ENCODE results near the gene TAAR5. TPM values are rescaled to one million over a fixed set of nuclear protein-coding genes. Genes with fewer than 3 reads are reported as not detected.

Gene TAAR5
- polyA plus RNA-seq, 1 experiment = not detected

DNA sequence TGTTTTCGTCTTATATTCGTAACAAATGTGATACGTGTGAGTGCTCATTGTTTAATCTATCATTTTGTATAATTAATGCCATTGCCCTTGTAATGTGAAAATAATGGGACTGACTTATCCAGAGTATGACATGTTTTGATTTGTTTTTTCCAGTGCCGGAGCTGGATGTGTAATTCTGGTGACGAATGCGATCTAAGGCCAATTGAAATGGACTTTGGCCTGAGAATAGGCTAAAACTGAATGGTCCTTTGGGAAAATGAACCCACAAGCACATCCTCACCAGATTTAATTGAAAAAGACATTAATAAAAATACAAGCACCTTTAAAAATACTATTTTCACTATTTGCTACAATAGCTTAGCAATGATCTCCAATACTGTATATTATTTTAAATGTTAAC is 6.7 kb upstream of the TAAR5 start:
- no peaks in the 10 kb centered on the region for H3K9me3 ChIP-seq (ENCODE audit: control insufficient read depth, insufficient read depth, low read length)
- no peak overlapping the region for H3K27ac ChIP-seq (ENCODE audit: low read depth, low read length)
- ChIA-PET POLR2A (no interaction called here), CTCF (no interaction called here)
- no peak overlapping the region for H3K4me3 ChIP-seq (ENCODE audit: low read depth, low read length)
- peaks cover 8% of the 10 kb centered on the region for H3K27me3 ChIP-seq (ENCODE audit: control insufficient read depth, insufficient read depth, low read length)
- TF ChIP-seq, protein P1, sequence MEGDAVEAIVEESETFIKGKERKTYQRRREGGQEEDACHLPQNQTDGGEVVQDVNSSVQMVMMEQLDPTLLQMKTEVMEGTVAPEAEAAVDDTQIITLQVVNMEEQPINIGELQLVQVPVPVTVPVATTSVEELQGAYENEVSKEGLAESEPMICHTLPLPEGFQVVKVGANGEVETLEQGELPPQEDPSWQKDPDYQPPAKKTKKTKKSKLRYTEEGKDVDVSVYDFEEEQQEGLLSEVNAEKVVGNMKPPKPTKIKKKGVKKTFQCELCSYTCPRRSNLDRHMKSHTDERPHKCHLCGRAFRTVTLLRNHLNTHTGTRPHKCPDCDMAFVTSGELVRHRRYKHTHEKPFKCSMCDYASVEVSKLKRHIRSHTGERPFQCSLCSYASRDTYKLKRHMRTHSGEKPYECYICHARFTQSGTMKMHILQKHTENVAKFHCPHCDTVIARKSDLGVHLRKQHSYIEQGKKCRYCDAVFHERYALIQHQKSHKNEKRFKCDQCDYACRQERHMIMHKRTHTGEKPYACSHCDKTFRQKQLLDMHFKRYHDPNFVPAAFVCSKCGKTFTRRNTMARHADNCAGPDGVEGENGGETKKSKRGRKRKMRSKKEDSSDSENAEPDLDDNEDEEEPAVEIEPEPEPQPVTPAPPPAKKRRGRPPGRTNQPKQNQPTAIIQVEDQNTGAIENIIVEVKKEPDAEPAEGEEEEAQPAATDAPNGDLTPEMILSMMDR (IDR thresholded peaks at IDR 0.05; ENCODE audit: low read depth, low read length) = no peak
- DNase-seq (ENCODE audit: low read depth, low spot score) = no peak

DNA sequence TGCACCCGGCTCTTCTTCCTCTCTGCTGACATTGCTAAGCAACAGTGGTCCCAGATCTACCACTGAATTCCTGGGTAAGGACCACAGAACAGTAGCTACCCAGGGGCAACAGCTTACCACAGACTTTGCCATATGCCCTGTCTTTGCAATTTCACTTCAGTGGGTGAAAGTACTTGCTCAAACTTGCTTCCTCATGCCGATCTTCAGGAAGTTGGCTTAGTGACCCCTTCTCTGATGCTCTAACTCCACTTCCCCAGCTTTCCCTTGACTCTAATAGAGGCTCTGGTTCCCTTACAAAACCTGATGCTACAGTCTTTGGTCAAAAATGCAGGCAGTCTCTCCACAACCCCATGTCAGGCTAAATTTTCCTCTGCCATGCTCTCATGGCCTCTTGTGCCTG is 3.3 kb upstream of the TAAR5 start:
- Histone ChIP-seq H3K9me3 (ENCODE audit: control insufficient read depth, insufficient read depth, low read length) (no peaks in the 10 kb centered on the region), H3K4me3 (ENCODE audit: low read depth, low read length) (no peak overlapping the region), H3K27ac (ENCODE audit: low read depth, low read length) (no peak overlapping the region), H3K27me3 (ENCODE audit: control insufficient read depth, insufficient read depth, low read length) (peaks cover 8% of the 10 kb centered on the region)
- DNase-seq (ENCODE audit: low read depth, low spot score) = no peak
- ChIA-PET CTCF (no interaction called here), POLR2A (no interaction called here)
- TF ChIP-seq, protein P1 (IDR thresholded peaks at IDR 0.05; ENCODE audit: low read depth, low read length) = no peak

DNA sequence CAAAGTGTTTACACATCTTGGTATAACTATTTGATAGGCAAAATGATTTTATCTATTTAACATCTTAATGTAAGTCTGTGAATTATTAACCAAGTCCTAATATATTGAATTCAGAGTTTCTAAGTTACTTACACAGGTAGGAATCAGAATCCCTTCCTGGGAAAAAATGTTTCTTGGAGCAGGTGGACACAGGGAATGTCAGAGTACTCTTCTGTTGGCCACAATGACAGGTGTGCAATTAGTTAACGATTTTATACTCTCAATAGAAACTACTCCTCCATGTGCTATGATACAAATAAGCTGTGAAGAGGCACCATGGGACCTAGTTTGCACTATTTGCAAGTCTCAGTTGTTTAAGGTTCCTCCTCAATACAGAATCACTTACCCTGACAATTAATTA is 821 bp upstream of the TAAR5 start:
- Histone ChIP-seq H3K9me3 (ENCODE audit: control insufficient read depth, insufficient read depth, low read length) (no peaks in the 10 kb centered on the region), H3K27me3 (ENCODE audit: control insufficient read depth, insufficient read depth, low read length) (peaks cover 8% of the 10 kb centered on the region), H3K4me3 (ENCODE audit: low read depth, low read length) (no peak overlapping the region), H3K27ac (ENCODE audit: low read depth, low read length) (no peak overlapping the region)
- TF ChIP-seq, protein P1 (IDR thresholded peaks at IDR 0.05; ENCODE audit: low read depth, low read length) = no peak
- POLR2A ChIA-PET = no interaction called here
- CTCF ChIA-PET = interaction anchor here (1.3 kb wide), 1 partner anchor 310 kb away, joined by 3 read pairs; no protein-coding TSS in a partner anchor
- DNase-seq (ENCODE audit: low read depth, low spot score) = no peak

DNA sequence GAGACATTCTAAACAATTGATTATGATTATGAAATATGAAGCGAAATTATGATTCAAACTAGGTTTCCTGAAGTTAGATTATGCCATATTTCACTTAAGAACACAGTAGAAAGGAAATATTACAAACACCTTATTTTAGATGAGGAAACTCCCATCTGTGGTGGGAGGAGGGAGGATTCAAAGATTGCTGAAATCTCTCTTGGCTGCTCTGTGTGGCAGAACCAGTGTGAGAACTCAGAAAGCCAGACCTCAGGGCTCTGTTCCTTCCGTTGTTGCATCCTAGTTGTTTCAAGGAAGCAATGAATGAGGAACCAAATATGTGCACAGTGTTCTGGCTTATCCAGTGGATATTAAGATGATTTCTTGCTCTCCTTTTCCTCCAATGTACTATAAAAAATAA is 2.1 kb downstream of the TAAR5 start:
- TF ChIP-seq, protein P1 (IDR thresholded peaks at IDR 0.05; ENCODE audit: low read depth, low read length) = no peak
- CTCF ChIA-PET = no interaction called here
- POLR2A ChIA-PET = no interaction called here
- peaks cover 16% of the 10 kb centered on the region for H3K27me3 ChIP-seq (ENCODE audit: control insufficient read depth, insufficient read depth, low read length)
- H3K27ac ChIP-seq (ENCODE audit: low read depth, low read length) = no peak overlapping the region
- H3K9me3 ChIP-seq (ENCODE audit: control insufficient read depth, insufficient read depth, low read length) = no peaks in the 10 kb centered on the region
- DNase-seq (ENCODE audit: low read depth, low spot score) = no peak
- H3K4me3 ChIP-seq (ENCODE audit: low read depth, low read length) = no peak overlapping the region

DNA sequence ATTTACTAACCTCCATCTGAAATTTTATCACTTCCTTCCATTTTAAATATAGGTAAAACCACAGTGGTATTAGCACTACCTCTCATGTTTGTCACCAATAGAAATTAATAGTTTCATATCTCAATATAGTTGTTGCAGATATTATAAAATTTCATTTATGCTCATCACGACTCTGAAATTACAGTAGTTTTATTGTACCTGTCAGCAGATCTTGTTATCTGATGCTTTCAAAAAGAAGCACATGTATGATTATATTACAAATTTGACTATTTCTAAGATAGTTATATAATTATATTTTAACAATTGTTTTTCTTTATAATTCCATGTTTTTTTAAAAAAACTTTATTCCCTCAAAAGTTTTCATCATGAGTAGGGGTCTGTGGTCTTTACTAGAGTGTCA is 4.8 kb downstream of the TAAR5 start:
- ChIA-PET POLR2A (no interaction called here), CTCF (interaction anchor here (0.5 to 1.0 kb wide), 2 partner anchors 36 to 214 kb away, joined by 3 read pairs; partner anchors contain the start of gene SLC18B1)
- Histone ChIP-seq H3K4me3 (ENCODE audit: low read depth, low read length) (no peak overlapping the region), H3K27ac (ENCODE audit: low read depth, low read length) (no peak overlapping the region), H3K9me3 (ENCODE audit: control insufficient read depth, insufficient read depth, low read length) (peaks cover 2% of the 10 kb centered on the region; the same call in 1 of the 2 replicates), H3K27me3 (ENCODE audit: control insufficient read depth, insufficient read depth, low read length) (peaks cover 26% of the 10 kb centered on the region)
- DNase-seq (ENCODE audit: low read depth, low spot score) = no peak
- TF ChIP-seq, protein P1 (IDR thresholded peaks at IDR 0.05; ENCODE audit: low read depth, low read length) = no peak
